Smooth muscle cell (in vitro differentiated cells): ENCODE measurements around the gene SMNDC1. TPM values are rescaled to one million over a fixed set of nuclear protein-coding genes. Genes with fewer than 3 reads are reported as not detected.
A peak's percentile ranks its signal among the peaks of the same experiment; 100 is the strongest.

Experiments
- DNase-seq: peaks from one replicate; lab custom pipeline; 2025; ENCODE audit not compliant: unreplicated experiment; lab: John Stamatoyannopoulos, UW
- H2AFZ ChIP-seq: fragments of 200-600 bp; sonication (generic); 2 replicates; pipeline ENCODE4 v1.6.0; 2016; ENCODE audit warnings: antibody characterized with exemption, low read depth, mild to moderate bottlenecking
- H3F3A ChIP-seq: fragments of 200-600 bp; sonication (generic); 2 replicates; pipeline ENCODE4 v1.6.0; 2017; ENCODE audit warnings: antibody characterized with exemption, low read depth
- H3K27ac ChIP-seq: fragments of 200-600 bp; sonication (generic); 2 replicates; pipeline ENCODE4 v1.5.1; 2016; ENCODE audit warnings: low read depth, mild to moderate bottlenecking
- H3K27me3 ChIP-seq: fragments of 200-600 bp; sonication (generic); 2 replicates; pipeline ENCODE4 v1.6.1; 2016; ENCODE audit warnings: low read depth, mild to moderate bottlenecking
- H3K36me3 ChIP-seq: fragments of 200-600 bp; sonication (generic); 2 replicates; pipeline ENCODE4 v1.5.1; 2016; ENCODE audit warnings: low read depth
- H3K4me1 ChIP-seq: fragments of 200-600 bp; sonication (generic); 2 replicates; pipeline ENCODE4 v1.5.1; 2016; ENCODE audit warnings: low read depth
- H3K4me2 ChIP-seq: fragments of 200-600 bp; sonication (generic); 2 replicates; pipeline ENCODE4 v1.6.0; 2016; ENCODE audit warnings: mild to moderate bottlenecking
- H3K4me3 ChIP-seq: fragments of 200-600 bp; sonication (generic); 2 replicates; pipeline ENCODE4 v1.5.1; 2016; ENCODE audit warnings: mild to moderate bottlenecking
- H3K79me2 ChIP-seq: fragments of 200-600 bp; sonication (generic); 2 replicates; pipeline ENCODE4 v1.6.0; 2016; ENCODE audit warnings: low read depth, mild to moderate bottlenecking
- H3K9ac ChIP-seq: fragments of 200-600 bp; sonication (generic); 2 replicates; pipeline ENCODE4 v1.6.0; 2016; ENCODE audit warnings: low read depth
- H3K9me3 ChIP-seq: fragments of 200-600 bp; sonication (generic); replicated peaks from 2 replicates; pipeline ENCODE4 v1.5.1; 2016; ENCODE audit warnings: low read depth
- H4K20me1 ChIP-seq: fragments of 200-600 bp; sonication (generic); 2 replicates; pipeline ENCODE4 v1.6.0; 2016; ENCODE audit warnings: low read depth
- CTCF ChIP-seq: fragments of 200-600 bp; sonication (generic); IDR thresholded peaks from 2 replicates; pipeline ENCODE4 v1.5.1; 2017; ENCODE audit warnings: borderline replicate concordance, mild to moderate bottlenecking, antibody characterized with exemption; ENCODE audit not compliant: insufficient read depth, poor library complexity, severe bottlenecking
- WGBS: methylation state at CpG from one replicate; pipeline ENCODE4 v1.1.7; 2016; ENCODE audit warnings: low lambda C conversion rate; 5-methylcytosine and 5-hydroxymethylcytosine counted together
- polyA plus RNA-seq: library from polyadenylated mRNA; unstranded; fragments of >200 nt; fragmentation: Nextera tagmentation; extraction: Ambion mirVana; gene quantifications from 2 replicates; pipeline ENCODE4 v1.2.1, GENCODE V29; 2016
- total RNA-seq: library from RNA; depleted of rRNA; stranded (reverse); fragments of >200 nt; gene quantifications from 2 replicates; pipeline ENCODE4 v1.2.3, GENCODE V29; 2014

SMNDC1 gene
- total and polyA plus RNA-seq, 2 experiments from 2014 or later, result 17.7 to 22.2 TPM

DNA sequence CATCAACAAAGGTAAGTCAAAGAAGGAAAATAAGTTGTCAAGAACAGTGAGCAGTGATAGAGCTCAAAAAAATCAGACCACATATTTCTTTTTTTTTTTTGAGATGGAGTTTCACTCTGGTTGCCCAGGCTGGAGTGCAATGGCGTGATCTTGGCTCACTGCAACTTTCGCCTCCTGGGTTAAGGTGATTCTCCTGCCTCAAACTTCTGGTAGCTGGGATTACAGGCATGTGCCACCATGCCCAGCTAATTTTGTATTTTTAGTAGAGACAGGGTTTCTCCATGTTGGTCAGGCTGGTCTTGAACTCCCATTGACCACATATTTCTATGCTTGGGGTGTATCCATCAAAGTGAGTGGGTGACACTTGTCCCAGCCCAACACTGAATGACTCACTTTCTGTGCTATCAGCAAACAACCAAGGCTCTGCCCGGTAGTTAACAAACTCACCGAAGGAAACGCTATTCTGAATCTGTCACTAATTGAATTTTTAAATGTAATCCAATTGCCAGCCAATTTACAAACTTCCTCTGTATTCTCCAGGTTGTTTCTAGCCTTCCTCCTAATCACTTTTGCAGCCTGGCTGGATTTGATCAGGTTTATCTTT, 19.6 kb upstream of the SMNDC1 start:
- Histone ChIP-seq H3K9me3 (no peaks in the 10 kb centered on the region), H4K20me1 (no peaks in the 10 kb centered on the region), H2AFZ (no peak overlapping the region), H3K27ac (peak overlapping the region; percentile 47), H3F3A (peaks cover 5% of the 10 kb centered on the region), H3K4me3 (no peak overlapping the region), H3K4me1 (no peaks in the 10 kb centered on the region), H3K27me3 (no peaks in the 10 kb centered on the region), H3K4me2 (no peak overlapping the region), H3K9ac (no peak overlapping the region), H3K36me3 (no peaks in the 10 kb centered on the region), H3K79me2 (no peaks in the 10 kb centered on the region)
- DNase-seq, result no peak
- TF ChIP-seq CTCF, result no peak
- 65% methylated on average over 5 of the region's 5 CpGs for WGBS

GRCh38 chr10:110323503-110323902, 18.8 kb upstream of the SMNDC1 start:
- H3F3A ChIP-seq, result peaks cover 5% of the 10 kb centered on the region
- peak overlapping the region; percentile 78 for H3K27ac ChIP-seq
- H2AFZ ChIP-seq, result peak overlapping the region; percentile 48
- no peak overlapping the region for H3K4me3 ChIP-seq
- no peaks in the 10 kb centered on the region for H3K79me2 ChIP-seq
- H3K4me1 ChIP-seq, result no peaks in the 10 kb centered on the region
- TF ChIP-seq CTCF, result no peak
- H3K9ac ChIP-seq, result no peak overlapping the region
- WGBS, result 28% methylated on average over 2 of the region's 2 CpGs
- no peaks in the 10 kb centered on the region for H4K20me1 ChIP-seq
- H3K27me3 ChIP-seq, result no peaks in the 10 kb centered on the region
- H3K9me3 ChIP-seq, result no peaks in the 10 kb centered on the region
- H3K4me2 ChIP-seq, result peak overlapping the region; percentile 40
- DNase-seq, result no peak
- H3K36me3 ChIP-seq, result no peaks in the 10 kb centered on the region

DNA sequence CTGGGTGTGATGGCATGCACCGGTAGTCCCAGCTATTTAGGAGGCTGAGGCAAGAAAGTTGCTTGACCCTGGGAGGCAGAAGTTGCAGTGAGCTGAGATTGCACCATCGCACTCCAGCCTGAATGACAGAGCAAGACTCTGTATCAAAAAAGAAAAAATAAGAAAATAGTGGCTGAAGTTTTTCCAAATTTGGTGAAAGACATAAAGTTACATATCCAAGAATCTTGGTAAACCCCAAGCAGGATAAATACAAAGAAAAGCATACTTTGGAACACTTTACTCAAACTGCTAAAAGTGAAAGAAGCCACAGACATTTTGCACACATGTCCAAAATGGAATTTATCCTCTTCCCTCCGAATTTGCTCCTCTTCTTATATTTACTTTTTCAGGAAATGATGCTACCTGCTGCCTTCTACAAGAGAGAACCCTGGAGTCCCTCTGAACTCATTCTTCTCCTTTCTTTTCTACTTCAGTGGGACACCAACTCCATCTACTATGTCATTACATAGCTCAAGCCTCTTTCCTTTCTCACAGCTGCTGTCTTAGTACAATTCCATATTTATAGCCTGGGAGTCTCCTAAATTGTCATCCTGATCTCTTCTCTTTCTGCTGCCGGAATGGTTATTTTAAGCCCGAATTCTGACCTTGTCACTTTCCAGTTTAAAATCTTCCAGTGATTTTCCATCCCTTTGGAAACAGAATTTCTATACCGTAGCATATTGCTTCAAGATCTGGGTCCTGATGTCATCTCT, 17.3 kb upstream of the SMNDC1 start:
- H3F3A ChIP-seq, result peaks cover 5% of the 10 kb centered on the region
- H3K36me3 ChIP-seq, result no peaks in the 10 kb centered on the region
- no peak overlapping the region for H3K4me2 ChIP-seq
- H3K9ac ChIP-seq, result no peak overlapping the region
- H4K20me1 ChIP-seq, result no peaks in the 10 kb centered on the region
- no peak overlapping the region for H2AFZ ChIP-seq
- no peaks in the 10 kb centered on the region for H3K4me1 ChIP-seq
- no peaks in the 10 kb centered on the region for H3K79me2 ChIP-seq
- no peaks in the 10 kb centered on the region for H3K9me3 ChIP-seq
- no peak overlapping the region for H3K27ac ChIP-seq
- no peak for TF ChIP-seq CTCF
- H3K27me3 ChIP-seq, result no peaks in the 10 kb centered on the region
- no peak for DNase-seq
- WGBS, result 94% methylated on average over 6 of the region's 6 CpGs
- H3K4me3 ChIP-seq, result no peak overlapping the region
